RKO (cell line): ENCODE results near the gene CRB3.
"Not testable (repeated sequence)": the region's sequence is repeated elsewhere in the genome, so short reads cannot be mapped to it uniquely, and the experiment has no call there.

Experiments
- DNase-seq: peaks from one replicate; pipeline ENCODE4 v3.0.0-alpha.2; 2016; ENCODE audit warnings: low spot score

CRB3 gene

GRCh38 chr19:6464070-6464873 is at the start of gene CRB3:
Gene CRB3, plus strand, starts transcription at chr19:6464271. Its CDS starts 431 bp downstream, at chr19:6464702.
- DNase-seq, result no peak

- no peak for DNase-seq
Observed at GRCh38 chr19:6414793-6415590, 49.1 kb upstream of the CRB3 start.

GRCh38 chr19:6415591-6416190 is 48.4 kb upstream of the CRB3 start:
- no peak for DNase-seq

- no peak for DNase-seq
Observed at GRCh38 chr19:6416658-6417405, 47.2 kb upstream of the CRB3 start.

GRCh38 chr19:6417713-6418561 is 46.1 kb upstream of the CRB3 start:
- peak; percentile 47 for DNase-seq

- DNase-seq, result no peak
Observed at GRCh38 chr19:6418562-6418932, 45.5 kb upstream of the CRB3 start.

- no peak for DNase-seq
Observed at GRCh38 chr19:6421075-6422014, 42.7 kb upstream of the CRB3 start.

- DNase-seq, result peak; percentile 58
Observed at GRCh38 chr19:6423499-6424194, 40.4 kb upstream of the CRB3 start.

- DNase-seq, result no peak
Observed at GRCh38 chr19:6424195-6424938, 39.7 kb upstream of the CRB3 start, which contains the start of gene KHSRP. Gene KHSRP, minus strand, starts transcription at chr19:6424811. Its CDS starts 110 bp downstream, at chr19:6424701.

GRCh38 chr19:6424939-6425731 is 38.9 kb upstream of the CRB3 start:
- DNase-seq, result peak; percentile 100

- peak; percentile 22 for DNase-seq
Observed at GRCh38 chr19:6425732-6426620, 38.1 kb upstream of the CRB3 start.

GRCh38 chr19:6427131-6427530 is 36.9 kb upstream of the CRB3 start:
- DNase-seq, result no peak

- not testable (repeated sequence) for DNase-seq
Observed at GRCh38 chr19:6428692-6429418, 35.2 kb upstream of the CRB3 start.

GRCh38 chr19:6429419-6430221 is 34.5 kb upstream of the CRB3 start:
- no peak for DNase-seq

- DNase-seq, result no peak
Observed at GRCh38 chr19:6431891-6432290, 32.2 kb upstream of the CRB3 start.
